ENCODE measurements around the gene SEPTIN8. TPM values are rescaled to one million over a fixed set of nuclear protein-coding genes. Genes with fewer than 3 reads are reported as not detected.

SEPTIN8 gene
- total RNA-seq, 1 donor = 3.8 TPM

- peaks cover 73% of the 10 kb centered on the region for H3K27me3 ChIP-seq (ENCODE audit: insufficient read depth, low read length)
- H3K4me3 ChIP-seq (ENCODE audit: low read length) = no peak overlapping the region
- no peaks in the 10 kb centered on the region for H3K9me3 ChIP-seq (ENCODE audit: low read depth, low read length)
- peaks cover 22% of the 10 kb centered on the region for H3K4me1 ChIP-seq (ENCODE audit: insufficient read depth, low read length)
These were observed 1.8 kb upstream of the SEPTIN8 start for GRCh38 chr5:132778856-132779255.

GRCh38 chr5:132778129-132778528 is 1.1 kb upstream of the SEPTIN8 start:
- Histone ChIP-seq H3K4me3 (ENCODE audit: low read length) (no peak overlapping the region), H3K4me1 (ENCODE audit: insufficient read depth, low read length) (peaks cover 22% of the 10 kb centered on the region), H3K27me3 (ENCODE audit: insufficient read depth, low read length) (peaks cover 68% of the 10 kb centered on the region), H3K9me3 (ENCODE audit: low read depth, low read length) (no peaks in the 10 kb centered on the region)

- Histone ChIP-seq H3K27me3 (ENCODE audit: insufficient read depth, low read length) (peaks cover 60% of the 10 kb centered on the region), H3K9me3 (ENCODE audit: low read depth, low read length) (no peaks in the 10 kb centered on the region), H3K4me3 (ENCODE audit: low read length) (peak overlapping the region; percentile 48), H3K4me1 (ENCODE audit: insufficient read depth, low read length) (peaks cover 14% of the 10 kb centered on the region)
These were observed 166 bp downstream of the SEPTIN8 start for GRCh38 chr5:132776938-132777208.

GRCh38 chr5:132776131-132776937 is 705 bp downstream of the SEPTIN8 start:
- Histone ChIP-seq H3K27me3 (ENCODE audit: insufficient read depth, low read length) (peaks cover 55% of the 10 kb centered on the region), H3K4me3 (ENCODE audit: low read length) (peak overlapping the region; percentile 48), H3K9me3 (ENCODE audit: low read depth, low read length) (no peaks in the 10 kb centered on the region)

GRCh38 chr5:132775476-132775961 is 1.5 kb downstream of the SEPTIN8 start:
- Histone ChIP-seq H3K9me3 (ENCODE audit: low read depth, low read length) (no peaks in the 10 kb centered on the region), H3K27me3 (ENCODE audit: insufficient read depth, low read length) (peaks cover 47% of the 10 kb centered on the region)

More at GRCh38 chr5:132776131-132776937, 705 bp downstream of the SEPTIN8 start:
- peaks cover 13% of the 10 kb centered on the region for H3K4me1 ChIP-seq (ENCODE audit: insufficient read depth, low read length)

GRCh38 chr5:132774896-132775295 is 2.1 kb downstream of the SEPTIN8 start:
- no peaks in the 10 kb centered on the region for H3K9me3 ChIP-seq (ENCODE audit: low read depth, low read length)
- peaks cover 13% of the 10 kb centered on the region for H3K4me1 ChIP-seq (ENCODE audit: insufficient read depth, low read length)
- peaks cover 43% of the 10 kb centered on the region for H3K27me3 ChIP-seq (ENCODE audit: insufficient read depth, low read length)
- no peak overlapping the region for H3K4me3 ChIP-seq (ENCODE audit: low read length)

More at GRCh38 chr5:132775476-132775961, 1.5 kb downstream of the SEPTIN8 start:
- no peak overlapping the region for H3K4me3 ChIP-seq (ENCODE audit: low read length)
- peaks cover 13% of the 10 kb centered on the region for H3K4me1 ChIP-seq (ENCODE audit: insufficient read depth, low read length)

- Histone ChIP-seq H3K4me1 (ENCODE audit: insufficient read depth, low read length) (peaks cover 13% of the 10 kb centered on the region), H3K27me3 (ENCODE audit: insufficient read depth, low read length) (peaks cover 38% of the 10 kb centered on the region), H3K4me3 (ENCODE audit: low read length) (no peak overlapping the region), H3K9me3 (ENCODE audit: low read depth, low read length) (no peaks in the 10 kb centered on the region)
These were observed 2.6 kb downstream of the SEPTIN8 start for GRCh38 chr5:132774406-132774805.

GRCh38 chr5:132773601-132774355 is 3.3 kb downstream of the SEPTIN8 start:
- Histone ChIP-seq H3K4me1 (ENCODE audit: insufficient read depth, low read length) (peaks cover 13% of the 10 kb centered on the region), H3K4me3 (ENCODE audit: low read length) (no peak overlapping the region), H3K27me3 (ENCODE audit: insufficient read depth, low read length) (peaks cover 31% of the 10 kb centered on the region), H3K9me3 (ENCODE audit: low read depth, low read length) (no peaks in the 10 kb centered on the region)

GRCh38 chr5:132773114-132773513 is 3.9 kb downstream of the SEPTIN8 start:
- H3K9me3 ChIP-seq (ENCODE audit: low read depth, low read length) = no peaks in the 10 kb centered on the region
- H3K4me1 ChIP-seq (ENCODE audit: insufficient read depth, low read length) = peaks cover 13% of the 10 kb centered on the region

GRCh38 chr5:132772291-132773070 is 4.6 kb downstream of the SEPTIN8 start:
- peaks cover 6% of the 10 kb centered on the region for H3K4me1 ChIP-seq (ENCODE audit: insufficient read depth, low read length)

More at GRCh38 chr5:132773114-132773513, 3.9 kb downstream of the SEPTIN8 start:
- no peak overlapping the region for H3K4me3 ChIP-seq (ENCODE audit: low read length)
- H3K27me3 ChIP-seq (ENCODE audit: insufficient read depth, low read length) = peaks cover 25% of the 10 kb centered on the region

GRCh38 chr5:132771503-132771998 is 5.5 kb downstream of the SEPTIN8 start:
- peaks cover 16% of the 10 kb centered on the region for H3K27me3 ChIP-seq (ENCODE audit: insufficient read depth, low read length)
- peaks cover 5% of the 10 kb centered on the region for H3K4me1 ChIP-seq (ENCODE audit: insufficient read depth, low read length)
- no peaks in the 10 kb centered on the region for H3K9me3 ChIP-seq (ENCODE audit: low read depth, low read length)
- H3K4me3 ChIP-seq (ENCODE audit: low read length) = no peak overlapping the region

More at GRCh38 chr5:132772291-132773070, 4.6 kb downstream of the SEPTIN8 start:
- Histone ChIP-seq H3K4me3 (ENCODE audit: low read length) (no peak overlapping the region), H3K9me3 (ENCODE audit: low read depth, low read length) (no peaks in the 10 kb centered on the region), H3K27me3 (ENCODE audit: insufficient read depth, low read length) (peaks cover 18% of the 10 kb centered on the region)

GRCh38 chr5:132770476-132771159 is 6.4 kb downstream of the SEPTIN8 start:
- Histone ChIP-seq H3K9me3 (ENCODE audit: low read depth, low read length) (no peaks in the 10 kb centered on the region), H3K4me3 (ENCODE audit: low read length) (no peak overlapping the region), H3K27me3 (ENCODE audit: insufficient read depth, low read length) (peaks cover 8% of the 10 kb centered on the region), H3K4me1 (ENCODE audit: insufficient read depth, low read length) (no peaks in the 10 kb centered on the region)

GRCh38 chr5:132768485-132768868 is 8.6 kb downstream of the SEPTIN8 start:
- Histone ChIP-seq H3K4me3 (ENCODE audit: low read length) (no peak overlapping the region), H3K9me3 (ENCODE audit: low read depth, low read length) (no peaks in the 10 kb centered on the region), H3K27me3 (ENCODE audit: insufficient read depth, low read length) (no peaks in the 10 kb centered on the region), H3K4me1 (ENCODE audit: insufficient read depth, low read length) (no peaks in the 10 kb centered on the region)

GRCh38 chr5:132767150-132767549 is 9.9 kb downstream of the SEPTIN8 start:
- H3K27me3 ChIP-seq (ENCODE audit: insufficient read depth, low read length) = no peaks in the 10 kb centered on the region
- peaks cover 5% of the 10 kb centered on the region for H3K4me1 ChIP-seq (ENCODE audit: insufficient read depth, low read length)
- H3K4me3 ChIP-seq (ENCODE audit: low read length) = no peak overlapping the region
- H3K9me3 ChIP-seq (ENCODE audit: low read depth, low read length) = no peaks in the 10 kb centered on the region
